ENCODE results near the gene IRF9. TPM values are rescaled to one million over a fixed set of nuclear protein-coding genes. Genes with fewer than 3 reads are reported as not detected.

Gene IRF9
- total RNA-seq, 1 donor: 63.1 TPM

DNA sequence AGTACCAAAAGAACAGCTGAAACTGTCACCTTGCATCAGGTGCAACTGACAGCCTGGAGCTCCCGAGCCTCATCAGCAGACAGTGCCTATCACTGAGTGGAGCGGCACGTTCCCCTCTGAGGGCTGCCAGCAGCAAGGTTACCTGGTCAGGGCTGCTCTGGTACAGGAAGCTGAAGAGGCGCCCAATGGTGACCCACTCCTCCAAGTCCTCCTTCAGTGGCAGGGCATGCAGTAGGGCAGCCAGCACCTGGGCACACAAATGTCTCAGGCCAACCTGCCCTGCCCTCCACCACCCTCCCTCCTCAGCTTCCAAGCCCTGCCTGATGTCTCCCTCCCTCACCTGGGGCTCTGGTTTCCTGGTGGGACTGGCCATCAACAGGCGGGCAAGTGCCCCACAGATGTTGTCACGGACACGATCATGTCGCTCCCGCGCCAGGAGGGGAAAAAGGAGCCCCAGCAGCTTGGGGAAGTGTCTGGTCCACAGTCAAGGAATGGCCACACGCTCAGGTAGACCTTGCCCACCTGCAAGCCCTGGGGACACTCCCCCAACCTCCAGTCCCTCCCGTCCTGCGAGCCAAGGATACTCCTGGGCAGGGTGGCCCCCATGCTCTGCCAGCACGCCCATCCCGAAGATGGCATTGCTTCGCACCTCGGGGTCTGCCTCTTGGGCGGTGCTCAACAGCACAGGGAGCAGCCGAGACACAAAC lies 20.5 kb downstream of the IRF9 start:
- DNase-seq (ENCODE audit: low read depth): no peak
- TF ChIP-seq CTCF (IDR thresholded peaks at IDR 0.05; ENCODE audit: insufficient read depth, low read length): no peak
- H3K4me3 ChIP-seq (ENCODE audit: low read depth, low read length): no peak overlapping the region

DNA sequence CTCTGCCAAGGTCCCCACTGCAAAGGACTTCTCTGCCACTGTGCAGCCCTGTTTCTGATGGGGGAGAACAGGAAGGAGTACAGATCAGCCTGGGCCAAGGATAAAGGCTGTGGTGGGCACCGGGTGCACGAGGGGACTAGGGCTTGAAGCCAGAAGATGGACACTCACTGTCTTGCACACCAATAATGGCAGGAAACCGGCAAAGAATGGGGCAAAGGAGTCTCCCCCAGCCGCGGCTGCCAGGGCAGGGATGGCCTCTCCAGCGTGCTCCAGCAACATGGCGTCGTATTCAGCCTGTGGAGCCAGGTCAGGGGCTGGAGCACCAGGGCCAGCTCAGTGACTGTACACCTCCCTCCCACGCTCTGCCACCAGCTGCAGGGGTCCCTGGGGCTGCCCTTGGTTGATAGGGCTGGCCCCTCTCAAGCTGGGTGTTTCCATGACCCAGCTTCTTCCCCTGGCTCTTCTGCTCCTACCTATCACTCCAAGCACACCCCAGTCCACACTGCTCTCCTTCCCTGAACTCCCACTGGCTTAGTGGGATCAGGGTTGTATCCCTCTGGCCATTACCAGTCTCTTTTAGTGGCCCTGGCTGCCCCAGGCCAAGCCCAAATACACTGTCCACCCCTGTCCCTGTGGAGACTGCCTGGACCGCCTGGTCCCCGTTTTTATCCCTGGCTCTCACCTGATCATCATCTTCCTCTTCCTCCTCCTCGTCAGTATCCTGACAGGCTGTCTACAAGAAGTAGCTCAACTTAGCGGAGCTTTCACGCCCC lies 21.2 kb downstream of the IRF9 start:
- no peak for TF ChIP-seq CTCF (IDR thresholded peaks at IDR 0.05; ENCODE audit: insufficient read depth, low read length)
- no peak for DNase-seq (ENCODE audit: low read depth)
- H3K4me3 ChIP-seq (ENCODE audit: low read depth, low read length): no peak overlapping the region

- no peak overlapping the region for H3K4me3 ChIP-seq (ENCODE audit: low read depth, low read length)
- no peak for DNase-seq (ENCODE audit: low read depth)
- TF ChIP-seq CTCF (IDR thresholded peaks at IDR 0.05; ENCODE audit: insufficient read depth, low read length): no peak
Measured at GRCh38 chr14:24183014-24183481, 22.0 kb downstream of the IRF9 start.

DNA sequence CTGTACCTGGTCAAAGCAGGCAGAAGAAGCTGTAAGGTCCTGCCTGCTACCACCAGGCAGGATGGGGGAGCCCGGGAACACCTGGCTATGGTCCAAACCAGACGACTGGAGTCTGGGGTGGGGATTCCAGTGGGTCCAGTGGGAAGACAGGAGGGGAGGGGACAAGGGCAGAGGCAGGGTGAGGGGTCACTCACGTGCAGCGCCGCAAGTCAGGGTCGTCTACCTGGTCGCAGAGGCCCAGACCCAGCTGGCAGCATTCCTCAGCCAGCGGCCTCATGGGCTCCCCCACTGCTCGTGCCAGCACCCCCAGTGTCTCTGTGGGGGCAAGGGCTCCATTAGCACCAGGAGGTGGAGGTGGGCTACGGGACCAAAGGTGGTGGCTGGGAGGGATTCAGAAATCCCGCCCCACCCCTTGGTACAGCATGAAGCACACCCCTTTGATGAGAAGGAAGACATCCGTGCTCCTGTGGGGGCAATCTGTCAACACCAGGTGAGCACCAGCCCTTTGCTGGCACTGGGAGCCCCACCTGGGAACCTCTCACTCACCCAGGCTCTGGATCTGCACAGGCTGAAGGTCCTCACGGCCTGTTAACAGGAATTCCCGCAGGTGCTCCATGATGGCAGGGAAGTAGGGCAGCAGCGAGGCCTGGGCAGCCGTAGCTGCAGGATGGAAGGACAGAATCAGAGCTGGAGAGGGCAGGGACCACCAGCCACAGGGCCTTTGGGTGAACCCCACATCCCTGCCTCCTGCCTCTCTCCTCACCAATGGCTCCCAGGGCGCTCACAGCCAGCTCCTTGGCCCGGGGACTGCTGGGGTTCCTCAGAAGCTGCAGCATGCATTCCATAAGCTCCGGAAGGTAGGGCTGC lies 23.3 kb downstream of the IRF9 start:
- no peak for TF ChIP-seq CTCF (IDR thresholded peaks at IDR 0.05; ENCODE audit: insufficient read depth, low read length)
- H3K4me3 ChIP-seq (ENCODE audit: low read depth, low read length): no peak overlapping the region
- DNase-seq (ENCODE audit: low read depth): no peak

DNA sequence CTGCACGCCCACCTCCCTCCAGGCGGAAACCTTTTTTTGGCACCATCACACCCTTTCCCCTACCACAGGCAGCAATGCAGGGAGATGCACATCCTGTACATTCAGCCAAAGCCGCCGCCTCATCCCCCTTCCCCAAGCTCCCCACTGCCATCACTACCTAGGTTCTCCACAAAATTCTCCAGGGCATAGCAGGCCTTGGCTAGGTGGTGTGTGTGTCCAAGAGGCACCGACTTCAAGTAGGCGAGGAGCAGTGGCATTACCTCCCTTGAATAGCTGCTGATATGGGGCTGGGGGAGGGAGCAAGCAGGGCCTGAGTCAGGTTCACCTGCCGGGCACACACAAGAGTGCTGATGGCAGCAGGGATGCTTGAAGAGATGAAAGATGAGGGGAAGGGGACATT lies 24.0 kb downstream of the IRF9 start:
- H3K4me3 ChIP-seq (ENCODE audit: low read depth, low read length): no peak overlapping the region
- no peak for DNase-seq (ENCODE audit: low read depth)
- no peak for TF ChIP-seq CTCF (IDR thresholded peaks at IDR 0.05; ENCODE audit: insufficient read depth, low read length)

GRCh38 chr14:24185741-24186140 lies 24.7 kb downstream of the IRF9 start:
- TF ChIP-seq CTCF (IDR thresholded peaks at IDR 0.05; ENCODE audit: insufficient read depth, low read length): no peak
- DNase-seq (ENCODE audit: low read depth): no peak
- no peak overlapping the region for H3K4me3 ChIP-seq (ENCODE audit: low read depth, low read length)

Data from fibroblast of the aortic adventitia (primary cell).